H9 (cell line): ENCODE measurements around the gene EPS15. TPM values are rescaled to one million over a fixed set of nuclear protein-coding genes. Genes with fewer than 3 reads are reported as not detected.

Experiments used
- DNase-seq: peaks from one replicate; pipeline ENCODE4 v3.0.0-alpha.2; 2017
- H2AFZ ChIP-seq: one replicate; pipeline ENCODE4 v1.6.1; 2013; ENCODE audit warnings: mild to moderate bottlenecking, low read length, control low read depth, moderate library complexity
- H2AK5ac ChIP-seq: 2 replicates; pipeline ENCODE4 v1.6.1; 2013; ENCODE audit warnings: low read length, control low read depth, mixed read lengths; ENCODE audit not compliant: insufficient read length
- H2BK120ac ChIP-seq: one replicate; pipeline ENCODE4 v1.6.1; 2013; ENCODE audit warnings: low read depth, mild to moderate bottlenecking, low read length, control low read depth, inconsistent platforms; ENCODE audit not compliant: poor library complexity, severe bottlenecking
- H2BK12ac ChIP-seq: 2 replicates; pipeline ENCODE4 v1.6.1; 2013; ENCODE audit warnings: low read length, control low read depth, mixed read lengths, low read depth; ENCODE audit not compliant: insufficient read length
- H2BK15ac ChIP-seq: 2 replicates; pipeline ENCODE4 v1.6.1; 2013; ENCODE audit warnings: low read depth, low read length, control low read depth
- H2BK20ac ChIP-seq: one replicate; pipeline ENCODE4 v1.6.1; 2013; ENCODE audit warnings: low read depth, mild to moderate bottlenecking, low read length, control low read depth, inconsistent platforms; ENCODE audit not compliant: poor library complexity, severe bottlenecking
- H2BK5ac ChIP-seq: 2 replicates; pipeline ENCODE4 v1.6.1; 2013; ENCODE audit warnings: low read length, control low read depth, mixed read lengths; ENCODE audit not compliant: insufficient read length
- H3K14ac ChIP-seq: 2 replicates; pipeline ENCODE4 v1.6.1; 2013; ENCODE audit warnings: low read length, control low read depth; ENCODE audit not compliant: insufficient read depth
- H3K18ac ChIP-seq: 2 replicates; pipeline ENCODE4 v1.6.1; 2013; ENCODE audit warnings: low read depth, mild to moderate bottlenecking, mixed read lengths, low read length, control low read depth; ENCODE audit not compliant: insufficient read length
- H3K23ac ChIP-seq: 2 replicates; pipeline ENCODE4 v1.6.1; 2013; ENCODE audit warnings: low read length, control low read depth, mixed read lengths, low read depth; ENCODE audit not compliant: insufficient read length
- H3K23me2 ChIP-seq: 2 replicates; pipeline ENCODE4 v1.6.1; 2013; ENCODE audit warnings: low read depth, mild to moderate bottlenecking, mixed read lengths, low read length, control low read depth; ENCODE audit not compliant: insufficient read length, poor library complexity, severe bottlenecking
- H3K27ac ChIP-seq: 2 replicates; pipeline ENCODE4 v1.5.1; 2013; ENCODE audit warnings: low read length, control low read depth, mixed read lengths, low read depth; ENCODE audit not compliant: insufficient read length
- H3K27me3 ChIP-seq: 2 replicates; pipeline ENCODE4 v1.6.1; 2013; ENCODE audit warnings: low read length, control low read depth, inconsistent platforms; ENCODE audit not compliant: insufficient read depth
- H3K4ac ChIP-seq: 2 replicates; pipeline ENCODE4 v1.6.1; 2013; ENCODE audit warnings: low read depth, mild to moderate bottlenecking, control low read depth, inconsistent platforms, low read length, moderate library complexity
- H3K4me1 ChIP-seq: 2 replicates; pipeline ENCODE4 v1.6.1; 2013; ENCODE audit warnings: low read length, control low read depth, inconsistent platforms; ENCODE audit not compliant: insufficient read depth
- H3K4me2 ChIP-seq: 2 replicates; pipeline ENCODE4 v1.6.1; 2013; ENCODE audit warnings: low read length, control low read depth, mixed read lengths; ENCODE audit not compliant: insufficient read length, insufficient read depth
- H3K56ac ChIP-seq: 2 replicates; pipeline ENCODE4 v1.6.1; 2013; ENCODE audit warnings: low read depth, mild to moderate bottlenecking, mixed read lengths, low read length, control low read depth; ENCODE audit not compliant: insufficient read length
- H3K79me1 ChIP-seq: 2 replicates; pipeline ENCODE4 v1.6.1; 2013; ENCODE audit warnings: low read depth, mild to moderate bottlenecking, moderate library complexity, low read length, control low read depth, inconsistent platforms; ENCODE audit not compliant: insufficient read depth, poor library complexity, severe bottlenecking
- H3K79me2 ChIP-seq: 2 replicates; pipeline ENCODE4 v1.6.1; 2013; ENCODE audit warnings: low read length, control low read depth, inconsistent platforms; ENCODE audit not compliant: insufficient read depth
- H3K9ac ChIP-seq: 2 replicates; pipeline ENCODE4 v1.6.1; 2013; ENCODE audit warnings: low read length, control low read depth, mixed read lengths; ENCODE audit not compliant: insufficient read length; ENCODE audit errors: extremely low read depth
- H3K9me3 ChIP-seq: one replicate; pipeline ENCODE4 v1.6.1; 2013; ENCODE audit warnings: low read depth, low read length, inconsistent platforms; ENCODE audit not compliant: control insufficient read depth
- H3T11ph ChIP-seq: one replicate; pipeline ENCODE4 v1.6.1; 2013; ENCODE audit warnings: mild to moderate bottlenecking, low read length, control low read depth, inconsistent platforms
- H4K20me1 ChIP-seq: one replicate; pipeline ENCODE4 v1.6.1; 2013; ENCODE audit not compliant: control insufficient read depth, insufficient read length, insufficient read depth
- H4K5ac ChIP-seq: 2 replicates; pipeline ENCODE4 v1.6.1; 2013; ENCODE audit warnings: low read depth, mild to moderate bottlenecking, mixed read lengths, low read length, control low read depth; ENCODE audit not compliant: insufficient read length
- H4K8ac ChIP-seq: replicated peaks from 2 replicates; pipeline ENCODE4 v1.6.1; 2013; ENCODE audit warnings: low read length, control low read depth, mixed read lengths, low read depth; ENCODE audit not compliant: insufficient read length
- H4K91ac ChIP-seq: 2 replicates; pipeline ENCODE4 v1.6.1; 2013; ENCODE audit warnings: low read depth, mild to moderate bottlenecking, moderate library complexity, mixed read lengths, low read length, control low read depth; ENCODE audit not compliant: insufficient read length
- H3K27ac Mint-ChIP-seq, 3 experiments: 2 replicates in 2 of 3; 3 replicates in 1 of 3; pipeline ENCODE4 v1.8.0; 2020 to 2021; ENCODE audit warnings: mixed read lengths in 3 of 3, mild to moderate bottlenecking in 1 of 3, moderate library complexity in 1 of 3
- H3K27me3 Mint-ChIP-seq: 2 replicates; pipeline ENCODE4 v1.8.0; 2021; ENCODE audit warnings: low read depth, mild to moderate bottlenecking, moderate library complexity, mixed read lengths
- H3K36me3 Mint-ChIP-seq, 3 experiments: 2 replicates in 2 of 3; 3 replicates in 1 of 3; pipeline ENCODE4 v1.8.0; 2020 to 2021; ENCODE audit warnings: low read depth in 3 of 3, mixed read lengths in 3 of 3; ENCODE audit not compliant: insufficient read depth in 1 of 3
- H3K4me1 Mint-ChIP-seq, 2 experiments: 2 replicates each; pipeline ENCODE4 v1.8.0; 2020; ENCODE audit warnings: mixed read lengths in 2 of 2
- H3K4me3 Mint-ChIP-seq, 2 experiments: 2 replicates in 1 of 2; 3 replicates in 1 of 2; pipeline ENCODE4 v1.8.0; 2020 to 2021; ENCODE audit warnings: mild to moderate bottlenecking in 2 of 2, mixed read lengths in 2 of 2, moderate library complexity in 1 of 2
- H3K9me3 Mint-ChIP-seq, 2 experiments: 2 replicates in 1 of 2; 3 replicates in 1 of 2; pipeline ENCODE4 v1.8.0; 2020; ENCODE audit warnings: mild to moderate bottlenecking in 2 of 2, mixed read lengths in 2 of 2, moderate library complexity in 1 of 2
- WGBS: extraction: QIAGEN DNeasy Blood & Tissue Kit; methylation state at CpG from one replicate; pipeline ENCODE4 v1.1.7; 2013; ENCODE audit warnings: missing lambda C conversion rate, low lambda C conversion rate, mixed read lengths; ENCODE audit not compliant: insufficient read length; ENCODE audit errors: extremely low coverage; 5-methylcytosine and 5-hydroxymethylcytosine counted together
- total RNA-seq: library from RNA; stranded (reverse); gene quantifications from 2 replicates; pipeline ENCODE4 v1.2.1, GENCODE V29; 2021
- TF ChIP-seq, protein P1 (sequence below): fragments of 200-600 bp; sonication (generic); conservative IDR thresholded peaks from 3 replicates; pipeline ENCODE4 v1.8.0; 2021; ENCODE audit warnings: antibody characterized with exemption, mild to moderate bottlenecking

The EPS15 gene
- total RNA-seq, 1 experiment from 2014 or later: 44.1 TPM

DNA sequence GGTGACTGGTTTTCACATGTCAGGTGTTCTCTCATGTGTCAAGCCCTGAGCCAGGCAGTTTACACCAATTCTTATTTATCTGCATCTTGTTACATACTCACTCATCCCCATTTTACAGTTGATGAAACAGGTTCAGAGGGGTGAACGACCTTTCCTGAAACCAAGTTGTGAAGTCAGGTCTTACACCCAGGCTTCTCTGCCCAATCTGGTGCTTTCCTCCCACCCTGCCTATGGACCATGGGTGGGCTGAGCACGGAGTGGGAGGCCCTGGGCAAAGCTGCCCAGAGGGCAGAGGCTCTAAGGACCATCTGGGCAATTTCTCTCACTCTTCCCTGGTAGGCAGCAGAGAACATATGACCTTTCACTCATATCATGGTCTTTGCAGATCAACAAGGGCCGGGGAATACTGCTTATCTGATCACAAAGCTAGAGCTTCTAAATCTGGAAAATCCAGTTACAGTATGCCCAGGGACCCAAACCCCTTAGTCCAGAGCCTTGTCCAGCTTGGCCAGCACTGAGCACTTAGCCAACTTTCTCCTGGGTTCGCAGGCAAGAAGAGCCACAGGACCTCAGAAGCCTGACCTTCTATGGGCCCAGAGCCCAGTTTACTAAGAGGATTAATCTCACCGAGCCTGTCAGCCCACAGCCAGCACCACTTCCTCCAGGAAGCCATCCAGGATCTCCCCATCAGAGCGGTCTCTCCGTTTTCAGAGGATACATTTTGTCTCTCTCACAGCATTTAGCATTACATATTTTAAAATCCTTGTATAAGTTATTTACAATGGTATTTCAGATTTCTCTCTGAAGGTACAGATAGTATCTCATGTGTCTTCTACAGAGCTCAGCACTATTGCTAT, 172.8 kb downstream of the EPS15 start:
- H2AFZ ChIP-seq: no peak overlapping the region
- H2BK15ac ChIP-seq: no peak overlapping the region
- no peak overlapping the region for H4K8ac ChIP-seq
- H3K14ac ChIP-seq: no peak overlapping the region
- no peaks in the 10 kb centered on the region; a peak in 1 of 7 replicates for H3K36me3 Mint-ChIP-seq
- peaks cover 9% of the 10 kb centered on the region for H3K23me2 ChIP-seq
- no peak overlapping the region for H2BK120ac ChIP-seq
- H2AK5ac ChIP-seq: no peak overlapping the region
- no peaks in the 10 kb centered on the region; the same call in 1 of the 2 replicates for H3K27me3 ChIP-seq
- no peak overlapping the region for H3T11ph ChIP-seq
- no peak overlapping the region for H3K4ac ChIP-seq
- H3K4me1 Mint-ChIP-seq: peaks cover 22 to 27% of the 10 kb centered on the region in 2 experiments
- no peak overlapping the region for H2BK5ac ChIP-seq
- H3K9me3 ChIP-seq: no peaks in the 10 kb centered on the region
- H3K23ac ChIP-seq: no peak overlapping the region
- H3K27ac ChIP-seq: no peak overlapping the region
- H3K27ac Mint-ChIP-seq: no peak overlapping the region
- H2BK12ac ChIP-seq: no peak overlapping the region
- no CpG with 5 or more reads among the region's 7 CpGs for WGBS
- H3K79me2 ChIP-seq: no peaks in the 10 kb centered on the region
- no peak overlapping the region for H4K91ac ChIP-seq
- H2BK20ac ChIP-seq: no peak overlapping the region
- DNase-seq: no peak
- H3K27me3 Mint-ChIP-seq: peaks cover 26% of the 10 kb centered on the region
- no peaks in the 10 kb centered on the region; the same call in 1 of the 2 replicates for H3K4me1 ChIP-seq
- no peaks in the 10 kb centered on the region for H3K9me3 Mint-ChIP-seq
- no peak overlapping the region for H3K9ac ChIP-seq
- no peak overlapping the region for H3K4me2 ChIP-seq
- TF ChIP-seq, protein P1, sequence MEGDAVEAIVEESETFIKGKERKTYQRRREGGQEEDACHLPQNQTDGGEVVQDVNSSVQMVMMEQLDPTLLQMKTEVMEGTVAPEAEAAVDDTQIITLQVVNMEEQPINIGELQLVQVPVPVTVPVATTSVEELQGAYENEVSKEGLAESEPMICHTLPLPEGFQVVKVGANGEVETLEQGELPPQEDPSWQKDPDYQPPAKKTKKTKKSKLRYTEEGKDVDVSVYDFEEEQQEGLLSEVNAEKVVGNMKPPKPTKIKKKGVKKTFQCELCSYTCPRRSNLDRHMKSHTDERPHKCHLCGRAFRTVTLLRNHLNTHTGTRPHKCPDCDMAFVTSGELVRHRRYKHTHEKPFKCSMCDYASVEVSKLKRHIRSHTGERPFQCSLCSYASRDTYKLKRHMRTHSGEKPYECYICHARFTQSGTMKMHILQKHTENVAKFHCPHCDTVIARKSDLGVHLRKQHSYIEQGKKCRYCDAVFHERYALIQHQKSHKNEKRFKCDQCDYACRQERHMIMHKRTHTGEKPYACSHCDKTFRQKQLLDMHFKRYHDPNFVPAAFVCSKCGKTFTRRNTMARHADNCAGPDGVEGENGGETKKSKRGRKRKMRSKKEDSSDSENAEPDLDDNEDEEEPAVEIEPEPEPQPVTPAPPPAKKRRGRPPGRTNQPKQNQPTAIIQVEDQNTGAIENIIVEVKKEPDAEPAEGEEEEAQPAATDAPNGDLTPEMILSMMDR: no peak
- no peak overlapping the region for H4K5ac ChIP-seq
- no peak overlapping the region for H3K18ac ChIP-seq
- no peak overlapping the region; a peak in 2 of 5 replicates for H3K4me3 Mint-ChIP-seq
- H3K79me1 ChIP-seq: no peaks in the 10 kb centered on the region
- no peak overlapping the region for H3K56ac ChIP-seq
- H4K20me1 ChIP-seq: no peaks in the 10 kb centered on the region
